ENCODE measurements around the gene TIMP4. TPM values are rescaled to one million over a fixed set of nuclear protein-coding genes. Genes with fewer than 3 reads are reported as not detected.

Gene TIMP4
- total and polyA plus RNA-seq, 2 of the 4 experiments (the other 2 are of a cell fraction) = 0.39 to 0.54 TPM

DNA sequence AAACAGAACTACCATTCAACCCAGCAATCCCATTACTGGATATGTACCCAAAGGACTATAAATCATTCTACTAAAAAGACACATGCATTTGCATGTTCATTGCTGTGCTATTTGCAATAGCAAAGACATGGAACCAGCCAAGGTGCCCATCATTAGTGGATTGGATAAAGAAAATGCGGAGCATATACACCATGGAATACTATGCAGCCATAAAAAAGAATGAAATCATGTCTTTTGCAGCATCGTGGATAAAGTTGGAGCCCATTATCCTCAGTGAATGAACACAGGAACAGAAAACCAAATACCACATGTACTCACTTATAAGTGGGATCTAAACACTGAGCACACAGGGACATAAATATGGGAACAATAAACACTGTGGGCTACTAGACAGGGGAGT is 43.1 kb upstream of the TIMP4 start:
- no peak overlapping the region for H2BK15ac ChIP-seq (ENCODE audit: low read depth, low read length)
- TF ChIP-seq, protein P1, sequence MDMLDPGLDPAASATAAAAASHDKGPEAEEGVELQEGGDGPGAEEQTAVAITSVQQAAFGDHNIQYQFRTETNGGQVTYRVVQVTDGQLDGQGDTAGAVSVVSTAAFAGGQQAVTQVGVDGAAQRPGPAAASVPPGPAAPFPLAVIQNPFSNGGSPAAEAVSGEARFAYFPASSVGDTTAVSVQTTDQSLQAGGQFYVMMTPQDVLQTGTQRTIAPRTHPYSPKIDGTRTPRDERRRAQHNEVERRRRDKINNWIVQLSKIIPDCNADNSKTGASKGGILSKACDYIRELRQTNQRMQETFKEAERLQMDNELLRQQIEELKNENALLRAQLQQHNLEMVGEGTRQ (IDR thresholded peaks at IDR 0.05; ENCODE audit: low read depth, low read length) = no peak
- no peak for TF ChIP-seq NFE2L2 (IDR thresholded peaks at IDR 0.05; ENCODE audit: low read depth, low read length)
- H2BK5ac ChIP-seq (ENCODE audit: low read depth, low read length, poor library complexity, severe bottlenecking) = no peak overlapping the region
- dilution Hi-C loops (cut with HindIII; ENCODE audit: low sequenced_read_pairs, unreplicated experiment) = no loop called here
- H3K14ac ChIP-seq (replicated peaks; ENCODE audit: low read depth, low read length) = no peak overlapping the region
- intact Hi-C loops (cut with micrococcal nuclease) = no loop called here
- ChIA-PET POLR2A (ENCODE audit: unreplicated experiment) (no interaction called here), CTCF (no interaction called here)
- in situ Hi-C loops (cut with MboI; ENCODE audit: low sequenced_read_pairs) = no loop called here
- no peak overlapping the region for H2AK5ac ChIP-seq (ENCODE audit: low read depth, low read length)
- H2BK20ac ChIP-seq (ENCODE audit: low read depth, low read length) = no peak overlapping the region
- H3K18ac ChIP-seq (ENCODE audit: low read depth, low read length) = no peak overlapping the region
- DNase-seq (no peak), ATAC-seq (ENCODE audit: low read depth) (no peak)
- H3K27me3 ChIP-seq (ENCODE audit: control insufficient read depth, insufficient read depth, low read length) = no peaks in the 10 kb centered on the region
- H3K36me3 ChIP-seq (ENCODE audit: control insufficient read depth, insufficient read depth, low read length) = no peaks in the 10 kb centered on the region
- no peak overlapping the region for H2AFZ ChIP-seq (replicated peaks; ENCODE audit: low read length, poor library complexity)
- no peaks in the 10 kb centered on the region for H3K9me1 ChIP-seq (ENCODE audit: insufficient read depth, low read length)
- H3K9ac ChIP-seq (ENCODE audit: low read depth, low read length) = no peak overlapping the region
- no peak overlapping the region for H3K27ac ChIP-seq (ENCODE audit: insufficient read depth, low read length)
- no peak overlapping the region for H3K4ac ChIP-seq (ENCODE audit: low read depth, low read length)
- H3K79me1 ChIP-seq (ENCODE audit: low read depth in 1 of 2, low read length in 2 of 2) = no peaks in the 10 kb centered on the region
- no TSS peak for BruUV-seq (replicated peaks)
- H4K91ac ChIP-seq (ENCODE audit: insufficient read depth, low read depth, low read length) = no peak overlapping the region
- H3K23ac ChIP-seq (ENCODE audit: low read depth, low read length) = no peak overlapping the region
- no peak overlapping the region for H2BK120ac ChIP-seq (ENCODE audit: low read depth, low read length)
- no peak overlapping the region for H4K5ac ChIP-seq (ENCODE audit: low read depth, low read length)
- H3K4me3 ChIP-seq (ENCODE audit: insufficient read depth, low read depth, low read length) = no peak overlapping the region
- no peak overlapping the region for H3K4me2 ChIP-seq (ENCODE audit: low read depth, low read length)
- H4K20me1 ChIP-seq (ENCODE audit: insufficient read depth, low read length) = no peaks in the 10 kb centered on the region
- H4K8ac ChIP-seq (ENCODE audit: low read depth in 2 of 2, low read length in 2 of 2) = no peak overlapping the region
- peaks cover 3% of the 10 kb centered on the region for H3K4me1 ChIP-seq (ENCODE audit: control insufficient read depth, insufficient read depth, low read length)
- no peak overlapping the region for H2AK9ac ChIP-seq (replicated peaks; ENCODE audit: low read depth, low read length, poor library complexity)
- H3K56ac ChIP-seq (ENCODE audit: extremely low read depth, insufficient read depth, low read length) = no peak overlapping the region
- peaks cover 3% of the 10 kb centered on the region for H3K9me3 ChIP-seq (ENCODE audit: control insufficient read depth, insufficient read depth, low read length)
- no CpG with 5 or more reads among the region's 2 CpGs for WGBS, 2 experiments (ENCODE audit: extremely low coverage in 2 of 2, insufficient read length in 1 of 2)
